Muscle of leg (tissue), 11 donors: Measurements from ENCODE around the gene ATP2A1. TPM values are rescaled to one million over a fixed set of nuclear protein-coding genes. Genes with fewer than 3 reads are reported as not detected.

Experiments used
- DNase-seq: peaks from one replicate; pipeline ENCODE4 v3.0.0; 2013
- H3K27ac ChIP-seq: one replicate; pipeline ENCODE4 v1.5.1; 2013; ENCODE audit warnings: mild to moderate bottlenecking, low read length, control low read depth
- H3K27me3 ChIP-seq: one replicate; pipeline ENCODE4 v1.6.1; 2013; ENCODE audit warnings: low read length; ENCODE audit not compliant: control insufficient read depth, insufficient read depth
- H3K36me3 ChIP-seq: one replicate; pipeline ENCODE4 v1.6.1; 2013; ENCODE audit warnings: low read length; ENCODE audit not compliant: control insufficient read depth, insufficient read depth
- H3K4me1 ChIP-seq: one replicate; pipeline ENCODE4 v1.6.1; 2013; ENCODE audit warnings: low read length; ENCODE audit not compliant: control insufficient read depth, insufficient read depth
- H3K4me3 ChIP-seq: one replicate; pipeline ENCODE4 v1.5.1; 2013; ENCODE audit warnings: low read length, control low read depth
- H3K9me3 ChIP-seq: replicated peaks from 2 replicates; pipeline ENCODE4 v1.6.1; 2013; ENCODE audit warnings: low read depth, low read length; ENCODE audit not compliant: control insufficient read depth
- WGBS: methylation state at CpG from one replicate; pipeline ENCODE4 v1.1.5; 2013; ENCODE audit warnings: missing lambda C conversion rate; ENCODE audit not compliant: insufficient coverage; 5-methylcytosine and 5-hydroxymethylcytosine counted together
- polyA plus RNA-seq, 8 donors: library from polyadenylated mRNA; unstranded; fragments of 120-200 nt; gene quantifications; one replicate each; pipeline versions ENCODE4 v1.2.1 to v1.2.3, GENCODE V29; 2013; ENCODE audit warnings: inconsistent platforms in 1 of 8, low replicate concordance in 1 of 8; ENCODE audit not compliant: insufficient read length in 8 of 8, insufficient read depth in 1 of 8
- total RNA-seq: library from RNA; stranded (reverse); fragments of 120-200 nt; gene quantifications from one replicate; pipeline ENCODE4 v1.2.4, GENCODE V29; 2013

Gene ATP2A1
- total and polyA plus RNA-seq, 9 donors, result 168 to 587 (median 463) TPM

DNA sequence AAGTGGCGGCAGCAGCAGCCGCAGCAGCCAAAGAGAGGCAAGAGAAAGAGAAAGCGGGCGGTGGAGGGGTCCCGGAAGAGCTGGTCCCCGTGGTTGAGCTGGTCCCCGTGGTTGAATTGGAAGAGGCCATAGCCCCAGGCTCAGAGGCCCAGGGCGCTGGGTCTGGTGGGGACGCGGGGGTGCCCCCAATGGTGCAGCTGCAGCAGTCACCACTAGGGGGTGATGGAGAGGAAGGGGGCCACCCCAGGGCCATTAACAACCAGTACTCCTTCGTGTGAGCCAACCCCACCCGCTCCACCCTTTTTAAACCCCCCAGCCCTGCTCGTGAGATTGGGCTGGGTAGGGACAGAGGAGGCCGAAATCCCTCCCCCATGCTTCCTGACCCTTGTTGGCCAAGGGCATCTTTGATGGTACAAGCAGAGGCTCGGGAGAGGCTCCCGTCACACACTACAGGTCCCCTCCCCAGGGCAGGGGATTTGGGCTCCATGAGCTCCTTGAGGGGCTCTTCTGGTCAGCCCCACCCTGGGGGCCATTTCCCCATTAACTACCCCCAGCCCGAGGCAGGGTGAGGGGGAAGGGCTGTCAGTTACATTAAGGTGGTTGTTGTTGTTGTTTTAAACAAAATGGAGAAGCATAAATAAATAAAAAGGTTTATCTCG is 4.6 kb upstream of the ATP2A1 start:
- WGBS, result 88% methylated on average over 8 of the region's 18 CpGs
- no peak for DNase-seq
- Histone ChIP-seq H3K27me3 (no peaks in the 10 kb centered on the region), H3K36me3 (peaks cover 59% of the 10 kb centered on the region), H3K4me1 (peaks cover 38% of the 10 kb centered on the region), H3K4me3 (no peak overlapping the region), H3K27ac (no peak overlapping the region), H3K9me3 (no peaks in the 10 kb centered on the region)

DNA sequence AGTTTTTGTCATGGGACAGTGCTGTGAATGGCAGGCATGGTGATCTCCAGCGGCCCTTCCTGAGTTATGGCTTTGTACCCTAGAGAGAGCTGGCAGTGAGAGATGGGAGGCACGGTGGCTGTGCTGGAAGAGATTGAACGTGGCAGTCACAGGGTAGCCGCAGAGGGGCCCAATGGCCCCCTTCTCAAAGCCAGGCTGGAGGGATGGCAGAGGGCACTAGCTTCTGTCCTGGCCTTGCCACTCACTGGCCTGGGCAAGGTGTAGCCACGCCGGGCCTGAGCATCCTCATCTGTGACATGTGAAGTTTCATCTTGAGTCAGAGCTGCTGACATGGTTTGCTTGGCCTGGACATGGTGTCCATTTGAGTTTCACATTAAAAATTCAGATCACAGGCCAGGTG is 3.9 kb upstream of the ATP2A1 start:
- Histone ChIP-seq H3K4me1 (peaks cover 43% of the 10 kb centered on the region), H3K36me3 (peaks cover 52% of the 10 kb centered on the region)

DNA sequence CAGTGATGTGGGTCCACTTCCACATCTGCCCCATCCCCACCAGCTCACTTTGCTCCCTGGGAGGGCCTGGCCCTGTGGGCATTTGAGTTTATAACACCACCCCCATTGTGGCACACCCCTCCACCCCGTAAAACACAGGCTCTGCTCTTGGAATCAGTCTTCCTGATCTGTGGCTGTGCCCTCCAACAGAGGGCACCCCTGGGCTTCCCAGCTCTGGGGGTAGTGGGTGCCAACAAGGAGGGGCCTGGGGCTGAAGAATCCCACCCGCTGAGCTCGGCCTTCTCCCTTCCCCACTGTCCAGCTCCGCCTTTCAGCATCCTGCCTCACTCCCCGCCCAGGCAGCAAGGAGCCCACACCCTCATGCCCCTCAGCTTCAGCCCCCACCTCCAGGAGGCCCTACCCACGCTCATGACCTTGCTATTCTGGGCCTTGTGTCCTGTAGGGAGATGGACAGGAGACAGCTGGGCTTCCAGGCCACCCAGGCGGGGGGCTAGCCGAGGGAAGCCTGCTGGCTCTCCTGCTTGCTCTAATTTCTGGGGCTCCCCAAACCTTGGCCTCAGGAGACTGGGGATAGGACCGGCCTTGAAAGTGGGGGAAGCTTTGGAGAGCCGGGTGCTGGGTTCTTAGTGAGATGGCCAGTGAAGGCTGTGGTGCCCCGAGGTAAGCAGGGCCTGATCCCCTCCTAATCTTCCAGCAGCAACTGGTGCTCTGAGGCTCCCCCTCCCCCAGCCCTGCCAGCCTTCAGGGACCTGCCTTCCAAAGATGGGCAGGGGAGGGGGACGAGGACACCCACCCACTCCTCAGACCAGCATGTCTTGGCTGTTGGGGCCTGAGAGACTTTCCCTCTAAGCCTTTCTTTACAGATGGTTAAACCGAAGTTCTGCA is 2.9 kb upstream of the ATP2A1 start:
- Histone ChIP-seq H3K9me3 (no peaks in the 10 kb centered on the region), H3K27ac (peak overlapping the region; percentile 94), H3K27me3 (peaks cover under 1% of the 10 kb centered on the region), H3K4me1 (peaks cover 49% of the 10 kb centered on the region), H3K36me3 (peaks cover 42% of the 10 kb centered on the region), H3K4me3 (peak overlapping the region; percentile 17)
- WGBS, result 56% methylated on average over 4 of the region's 13 CpGs
- peak; percentile 88 for DNase-seq

More for the DNA sequence above, 3.9 kb upstream of the ATP2A1 start:
- Histone ChIP-seq H3K27me3 (no peaks in the 10 kb centered on the region), H3K27ac (peak overlapping the region; percentile 7), H3K4me3 (no peak overlapping the region), H3K9me3 (no peaks in the 10 kb centered on the region)
- DNase-seq, result no peak
- WGBS, result 95% methylated on average over 6 of the region's 6 CpGs

DNA sequence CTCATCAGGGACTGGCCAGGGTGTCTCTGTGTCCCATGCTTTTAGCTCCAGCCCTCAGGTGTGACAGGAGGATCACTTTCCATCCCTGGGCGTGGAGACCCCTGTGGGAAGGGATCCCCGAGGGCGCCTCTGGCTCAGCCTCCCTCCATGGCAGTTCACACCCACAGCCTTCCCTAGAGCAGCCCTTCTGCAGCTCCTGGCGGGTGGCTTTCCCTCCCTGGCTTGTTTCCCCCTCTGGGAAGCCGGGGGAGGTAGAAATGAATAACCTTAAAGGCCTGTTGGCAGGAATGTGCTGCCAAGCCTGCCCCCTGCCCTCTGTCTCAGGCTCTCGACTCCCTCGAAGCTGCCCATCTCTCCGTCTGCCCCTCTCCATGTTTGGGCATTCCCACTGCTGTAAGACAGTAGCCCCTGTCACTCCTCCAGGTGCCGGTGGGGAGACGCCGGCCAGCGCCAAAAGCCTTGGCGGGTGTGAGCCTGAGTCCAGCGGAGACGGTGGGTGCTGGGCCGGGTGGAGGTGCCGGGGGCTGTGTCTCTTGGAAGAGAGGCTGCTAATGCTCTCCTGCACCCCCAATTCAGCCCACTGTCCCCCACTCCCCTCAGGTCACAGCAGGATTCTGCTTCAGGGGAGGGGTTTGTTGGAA is 2.1 kb upstream of the ATP2A1 start:
- no peak for DNase-seq
- Histone ChIP-seq H3K4me1 (peaks cover 57% of the 10 kb centered on the region), H3K27me3 (peaks cover 5% of the 10 kb centered on the region), H3K27ac (peak overlapping the region; percentile 94), H3K36me3 (peaks cover 42% of the 10 kb centered on the region), H3K9me3 (no peaks in the 10 kb centered on the region), H3K4me3 (peak overlapping the region; percentile 12)
- 45% methylated on average over 6 of the region's 17 CpGs for WGBS

DNA sequence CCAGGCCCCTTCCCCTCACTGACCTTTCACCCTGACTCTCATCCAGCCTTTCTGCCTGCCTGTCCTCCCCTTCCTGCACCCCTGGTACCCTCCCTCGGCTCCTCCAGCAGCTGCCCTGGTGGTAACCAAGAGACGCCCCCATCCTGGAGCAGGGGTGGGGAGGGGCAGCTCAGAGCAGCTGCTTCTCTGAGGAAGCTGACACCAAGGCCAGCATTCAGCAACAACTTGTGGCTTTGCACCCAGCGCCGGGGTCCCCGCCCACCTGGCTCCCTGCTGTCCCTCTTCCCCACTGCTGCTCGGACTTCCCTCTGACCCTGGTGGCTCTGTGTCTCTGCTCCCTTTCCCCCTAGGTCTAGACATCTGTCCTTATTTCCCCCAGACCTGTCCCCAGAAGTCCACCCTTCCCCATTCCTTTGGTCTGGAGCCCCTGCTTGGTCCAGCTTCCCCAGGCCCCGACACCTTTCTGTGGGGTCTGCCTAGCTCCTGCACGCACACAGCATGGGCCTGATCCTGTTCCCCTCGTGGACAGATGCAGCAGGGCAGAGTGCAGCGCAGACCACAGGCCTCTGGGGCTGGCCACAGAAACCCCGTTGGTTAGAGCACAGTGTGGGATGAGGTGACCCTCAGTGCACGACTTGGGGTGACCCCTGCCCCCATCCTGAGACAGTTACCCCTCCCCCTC is 1.2 kb upstream of the ATP2A1 start:
- Histone ChIP-seq H3K9me3 (no peaks in the 10 kb centered on the region), H3K36me3 (peaks cover 33% of the 10 kb centered on the region), H3K27me3 (peaks cover 5% of the 10 kb centered on the region), H3K4me3 (no peak overlapping the region), H3K4me1 (peaks cover 58% of the 10 kb centered on the region), H3K27ac (peak overlapping the region; percentile 94)
- 15% methylated on average over 5 of the region's 12 CpGs for WGBS
- DNase-seq, result peak; percentile 74

DNA sequence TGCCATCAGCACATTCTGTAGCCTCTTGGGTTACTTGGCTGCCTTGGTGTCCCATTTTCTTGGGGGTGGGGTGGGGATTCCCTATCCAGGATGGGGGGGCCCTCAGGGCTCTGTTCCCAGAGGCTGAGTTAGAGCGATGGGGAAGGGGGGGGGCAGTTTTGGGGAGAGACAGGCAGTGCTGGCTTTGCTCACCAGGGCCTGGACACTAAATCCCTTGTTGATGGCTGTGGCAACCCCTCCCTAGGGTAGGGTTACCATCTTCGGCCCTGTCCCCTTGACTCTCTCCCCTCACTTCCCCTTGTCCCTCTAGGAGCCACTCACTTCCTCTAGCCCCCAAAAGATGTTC is 660 bp upstream of the ATP2A1 start:
- H3K4me1 ChIP-seq, result peaks cover 64% of the 10 kb centered on the region
- no peak for DNase-seq
- peaks cover 5% of the 10 kb centered on the region for H3K27me3 ChIP-seq
- no CpG with 5 or more reads among the region's 2 CpGs for WGBS
- no peaks in the 10 kb centered on the region for H3K9me3 ChIP-seq
- H3K4me3 ChIP-seq, result peak overlapping the region; percentile 72
- H3K27ac ChIP-seq, result peak overlapping the region; percentile 91
- peaks cover 28% of the 10 kb centered on the region for H3K36me3 ChIP-seq

DNA sequence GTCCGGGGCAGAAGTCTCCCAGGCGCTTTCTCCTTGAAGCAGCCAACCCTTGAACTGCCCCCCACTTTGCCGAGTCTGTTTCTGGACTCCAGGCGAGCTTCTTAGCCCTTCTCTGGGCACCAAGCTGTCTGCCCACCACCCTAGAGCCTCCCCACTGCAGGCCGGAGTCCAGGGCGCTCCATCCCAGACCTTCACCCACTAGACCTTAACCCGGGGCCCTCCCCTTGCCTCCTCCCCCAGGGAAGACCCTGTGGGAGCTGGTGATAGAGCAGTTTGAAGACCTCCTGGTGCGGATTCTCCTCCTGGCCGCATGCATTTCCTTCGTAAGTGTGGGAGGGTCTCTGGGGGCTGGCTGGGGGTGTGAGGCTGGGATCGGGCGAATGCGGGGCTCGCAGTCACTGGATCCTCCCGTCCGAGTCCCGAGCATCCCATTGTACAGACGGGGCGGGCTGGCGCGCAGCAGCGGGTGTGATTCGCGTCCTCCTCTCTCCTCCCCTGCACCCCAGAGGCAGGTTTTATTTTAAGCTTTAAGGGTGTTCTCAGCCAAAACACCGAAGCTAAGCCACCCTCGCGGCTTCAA is 1.1 kb downstream of the ATP2A1 start:
- Histone ChIP-seq H3K9me3 (no peaks in the 10 kb centered on the region), H3K27ac (peak overlapping the region; percentile 91), H3K27me3 (peaks cover 10% of the 10 kb centered on the region), H3K36me3 (peaks cover 22% of the 10 kb centered on the region), H3K4me1 (peaks cover 73% of the 10 kb centered on the region), H3K4me3 (peak overlapping the region; percentile 72)
- WGBS, result 3% methylated on average over 15 of the region's 27 CpGs
- DNase-seq, result no peak

DNA sequence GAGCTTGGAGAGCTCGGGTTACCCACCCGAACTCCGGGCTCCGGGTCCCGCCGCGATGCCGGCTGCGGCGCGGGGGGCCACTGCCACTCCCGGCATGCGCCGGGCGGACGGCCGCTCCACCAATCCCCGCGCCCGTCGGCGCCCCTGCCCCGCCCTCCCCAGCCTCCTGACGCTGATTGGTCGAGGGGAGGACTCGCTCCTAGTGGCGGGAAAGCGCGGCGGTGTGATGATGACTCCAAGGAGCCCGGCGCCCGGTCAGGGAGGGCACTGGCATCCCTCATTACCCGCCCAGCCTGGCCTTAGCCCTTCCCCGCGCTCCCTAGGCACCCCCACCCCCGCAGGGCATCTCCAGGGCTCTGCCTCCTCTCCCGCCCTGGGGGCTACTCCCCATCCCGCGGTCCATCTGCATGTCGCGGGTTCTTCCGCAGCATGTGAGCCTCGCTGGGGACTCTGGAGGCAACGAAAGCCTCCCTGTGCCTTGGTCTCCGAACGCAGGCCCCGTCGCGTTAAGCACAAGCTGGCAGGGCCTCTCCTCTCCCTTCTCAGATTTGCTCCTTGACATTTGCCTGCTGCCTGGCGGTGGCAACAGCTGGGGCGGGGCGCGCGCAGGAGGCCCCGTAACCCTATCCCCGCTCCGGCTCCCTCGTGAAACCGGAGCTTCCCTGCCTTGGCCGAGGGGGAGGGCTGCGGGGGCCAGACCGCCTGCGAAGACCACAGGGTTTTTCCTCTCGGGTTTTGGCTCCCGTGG is 1.7 kb downstream of the ATP2A1 start:
- peak overlapping the region; percentile 91 for H3K27ac ChIP-seq
- peaks cover 10% of the 10 kb centered on the region for H3K27me3 ChIP-seq
- H3K4me1 ChIP-seq, result peaks cover 68% of the 10 kb centered on the region
- peak; percentile 92 for DNase-seq
- no peaks in the 10 kb centered on the region for H3K9me3 ChIP-seq
- peaks cover 22% of the 10 kb centered on the region for H3K36me3 ChIP-seq
- under 1% methylated on average over 65 of the region's 66 CpGs for WGBS
- peak overlapping the region; percentile 72 for H3K4me3 ChIP-seq

DNA sequence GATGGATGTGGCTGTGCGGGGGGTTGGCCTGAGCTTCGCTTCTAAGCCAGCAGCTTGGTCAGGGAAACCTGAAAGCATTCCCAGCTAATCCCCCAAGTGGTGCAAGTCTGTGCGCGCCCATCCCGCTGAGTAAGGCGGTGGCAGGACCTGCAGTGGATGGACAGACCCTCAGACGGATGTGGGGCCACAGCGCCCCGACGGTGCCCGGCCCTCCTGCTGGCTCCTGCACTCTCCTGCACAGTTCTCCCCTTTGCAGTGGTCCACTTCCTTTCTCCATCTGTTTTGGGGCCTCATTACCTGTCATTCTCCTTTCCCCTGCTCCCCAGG is 2.3 kb downstream of the ATP2A1 start:
- WGBS, result 7% methylated on average over 10 of the region's 11 CpGs
- no peak for DNase-seq
- H3K4me1 ChIP-seq, result peaks cover 63% of the 10 kb centered on the region
- peak overlapping the region; percentile 90 for H3K27ac ChIP-seq
- peaks cover 27% of the 10 kb centered on the region for H3K36me3 ChIP-seq
- no peaks in the 10 kb centered on the region for H3K9me3 ChIP-seq
- H3K4me3 ChIP-seq, result peak overlapping the region; percentile 72
- H3K27me3 ChIP-seq, result peaks cover 10% of the 10 kb centered on the region
